Tibial nerve (tissue), 4 donors: ENCODE data around the gene GTF2H4. TPM values are rescaled to one million over a fixed set of nuclear protein-coding genes. Genes with fewer than 3 reads are reported as not detected.
"Not testable (repeated sequence)": the region's sequence is repeated elsewhere in the genome, so short reads cannot be mapped to it uniquely, and the experiment has no call there.

ENCODE experiments used
- DNase-seq, 2 donors: peaks; one replicate each; pipeline ENCODE4 v3.0.0-alpha.2; 2019; ENCODE audit warnings: low spot score in 2 of 2
- H3K27ac ChIP-seq, 4 donors: fragments of 200-600 bp; sonication (generic) in 3 of 4; one replicate each; pipeline ENCODE4 v1.5.1; 2017 to 2019; ENCODE audit warnings: mild to moderate bottlenecking in 1 of 4
- H3K27me3 ChIP-seq, 2 donors: fragments of 200-600 bp; sonication (generic) in 1 of 2; one replicate each; pipeline versions ENCODE4 v1.5.1 to v1.6.0; 2017 to 2019
- H3K36me3 ChIP-seq, 3 donors: fragments of 200-600 bp; sonication (generic); one replicate each; pipeline ENCODE4 v1.5.1; 2018 to 2019
- H3K4me1 ChIP-seq, 4 donors: fragments of 200-600 bp; sonication (generic) in 3 of 4; one replicate each; pipeline ENCODE4 v1.5.1; 2017 to 2019
- H3K4me3 ChIP-seq, 4 donors: fragments of 200-600 bp; sonication (generic) in 3 of 4; one replicate each; pipeline ENCODE4 v1.5.1; 2017 to 2019; ENCODE audit warnings: mild to moderate bottlenecking in 1 of 4, moderate library complexity in 1 of 4
- H3K9me3 ChIP-seq, 4 donors: fragments of 200-600 bp; sonication (generic) in 3 of 4; one replicate each; pipeline ENCODE4 v1.5.1; 2017 to 2019
- EP300 ChIP-seq, 2 donors: sonication (generic); formaldehyde crosslinking; IDR thresholded peaks; one replicate each; pipeline ENCODE4 v1.6.1; 2017; ENCODE audit warnings: antibody characterized with exemption in 2 of 2, mild to moderate bottlenecking in 1 of 2
- POLR2A ChIP-seq, 2 donors: fragments of 450-650 bp; IDR thresholded peaks; one replicate each; pipeline ENCODE4 v1.6.1; 2017; ENCODE audit warnings: antibody characterized with exemption in 2 of 2, mild to moderate bottlenecking in 2 of 2, moderate library complexity in 2 of 2
- WGBS, 2 donors: methylation state at CpG; one replicate each; pipeline ENCODE4 v1.1.5; 2018; 5-methylcytosine and 5-hydroxymethylcytosine counted together
- total RNA-seq, 4 donors: library from RNA; depleted of rRNA; stranded (reverse); fragments of >200 nt; gene quantifications; one replicate each; pipeline ENCODE4 v1.1.0, GENCODE V29; 2016
- TF ChIP-seq, protein P1 (sequence below), 5 experiments: fragments of 200-600 bp in 3 of 5; fragments of 450-650 bp in 2 of 5; sonication (generic) in 3 of 5; IDR thresholded peaks; one replicate each; pipeline ENCODE4 v1.5.1; 2016 to 2019; ENCODE audit warnings: antibody characterized with exemption in 5 of 5, mild to moderate bottlenecking in 3 of 5, moderate library complexity in 2 of 5

Gene GTF2H4
- total RNA-seq, 4 donors from 2014 or later: 2.2 to 25.2 (median 10.1) TPM

DNA sequence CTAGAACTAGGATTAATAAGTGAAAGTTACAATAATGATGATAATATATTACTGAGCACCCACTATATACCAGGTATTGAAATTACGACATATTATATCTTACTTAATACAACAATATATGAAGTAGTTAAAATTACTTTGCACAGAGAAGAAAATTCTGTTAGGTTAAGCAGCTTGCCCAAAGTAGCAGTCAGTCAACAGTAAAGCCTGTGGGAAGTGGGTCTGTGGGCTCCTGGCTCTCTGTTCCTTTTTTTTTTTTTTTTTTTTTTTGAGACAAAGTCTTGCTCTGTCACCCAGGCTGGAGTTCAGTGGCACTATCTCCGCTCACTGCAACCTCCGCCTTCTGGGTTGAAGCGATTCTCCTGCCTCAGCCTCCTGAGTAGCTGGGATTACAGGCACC, 4.8 kb upstream of the GTF2H4 start:
- Histone ChIP-seq H3K27ac (no peak overlapping the region), H3K9me3 (no peaks in the 10 kb centered on the region), H3K4me3 (no peak overlapping the region), H3K36me3 (peaks cover 0 to 20% (median 3%) of the 10 kb centered on the region in 3 donors), H3K4me1 (peaks cover 0 to 6% (median 0%) of the 10 kb centered on the region in 4 donors), H3K27me3 (no peaks in the 10 kb centered on the region)
- WGBS, 2 donors: 91 to 93% methylated on average over 4 of the region's 4 CpGs
- DNase-seq: no peak
- TF ChIP-seq, protein P1, sequence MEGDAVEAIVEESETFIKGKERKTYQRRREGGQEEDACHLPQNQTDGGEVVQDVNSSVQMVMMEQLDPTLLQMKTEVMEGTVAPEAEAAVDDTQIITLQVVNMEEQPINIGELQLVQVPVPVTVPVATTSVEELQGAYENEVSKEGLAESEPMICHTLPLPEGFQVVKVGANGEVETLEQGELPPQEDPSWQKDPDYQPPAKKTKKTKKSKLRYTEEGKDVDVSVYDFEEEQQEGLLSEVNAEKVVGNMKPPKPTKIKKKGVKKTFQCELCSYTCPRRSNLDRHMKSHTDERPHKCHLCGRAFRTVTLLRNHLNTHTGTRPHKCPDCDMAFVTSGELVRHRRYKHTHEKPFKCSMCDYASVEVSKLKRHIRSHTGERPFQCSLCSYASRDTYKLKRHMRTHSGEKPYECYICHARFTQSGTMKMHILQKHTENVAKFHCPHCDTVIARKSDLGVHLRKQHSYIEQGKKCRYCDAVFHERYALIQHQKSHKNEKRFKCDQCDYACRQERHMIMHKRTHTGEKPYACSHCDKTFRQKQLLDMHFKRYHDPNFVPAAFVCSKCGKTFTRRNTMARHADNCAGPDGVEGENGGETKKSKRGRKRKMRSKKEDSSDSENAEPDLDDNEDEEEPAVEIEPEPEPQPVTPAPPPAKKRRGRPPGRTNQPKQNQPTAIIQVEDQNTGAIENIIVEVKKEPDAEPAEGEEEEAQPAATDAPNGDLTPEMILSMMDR (IDR thresholded peaks at IDR 0.05): no peak
- no peak for TF ChIP-seq EP300 (IDR thresholded peaks at IDR 0.05)
- TF ChIP-seq POLR2A (IDR thresholded peaks at IDR 0.05): no peak

DNA sequence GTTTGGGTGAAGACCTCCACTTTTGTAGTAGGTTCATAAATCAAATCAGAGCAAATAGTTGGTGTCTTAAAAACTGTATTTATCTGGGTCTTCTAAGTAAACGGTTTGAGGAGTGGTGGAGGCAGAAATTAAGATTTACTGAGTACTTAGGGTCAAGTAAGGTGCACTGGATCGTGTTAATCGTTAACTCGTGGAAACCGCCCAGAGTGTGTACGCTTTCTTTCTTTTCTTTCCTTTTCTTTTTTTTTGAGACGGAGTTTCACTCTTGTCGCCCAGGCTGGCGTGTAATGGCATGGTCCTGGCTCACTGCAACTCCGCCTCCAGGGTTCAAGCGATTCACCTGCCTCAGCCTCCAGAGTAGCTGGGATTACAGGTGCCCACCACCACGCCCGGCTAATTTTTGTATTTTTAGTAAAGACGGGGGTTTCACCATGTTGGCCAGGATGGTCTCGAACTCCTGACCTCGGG, 683 bp upstream of the GTF2H4 start:
- 49 to 56% methylated on average over 16 of the region's 16 CpGs for WGBS, 2 donors
- peak overlapping the region in 2 of 4 donors; percentile 57 to 66 for H3K27ac ChIP-seq
- H3K27me3 ChIP-seq, H3K9me3 ChIP-seq, DNase-seq: not testable (repeated sequence)
- H3K4me3 ChIP-seq: peak overlapping the region; percentile 58 to 87 (median 67)
- H3K36me3 ChIP-seq: peaks cover 0 to 29% (median 0%) of the 10 kb centered on the region in 3 donors
- H3K4me1 ChIP-seq: peaks cover 0 to 22% (median 8%) of the 10 kb centered on the region in 4 donors

DNA sequence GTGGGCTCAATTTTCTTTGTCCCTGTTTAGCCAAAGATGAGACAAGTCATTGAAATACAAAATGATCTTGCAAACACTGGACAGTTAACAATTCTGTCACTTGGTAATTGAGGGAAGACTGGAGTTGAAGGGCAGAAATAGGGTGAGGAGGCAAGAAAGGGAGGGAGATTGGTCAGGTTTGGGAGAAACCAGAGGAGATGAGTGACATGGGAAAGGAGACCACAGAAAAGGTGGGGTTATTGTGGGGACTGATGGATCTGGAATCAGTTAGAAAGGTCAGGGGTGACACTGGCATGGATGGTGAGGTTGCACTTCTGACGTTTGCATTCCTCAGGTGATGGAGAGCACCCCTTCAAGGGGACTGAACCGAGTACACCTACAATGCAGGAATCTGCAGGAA, 693 bp downstream of the GTF2H4 start:
- Histone ChIP-seq H3K27me3 (no peaks in the 10 kb centered on the region), H3K4me1 (peaks cover 0 to 32% (median 8%) of the 10 kb centered on the region in 4 donors), H3K27ac (peak overlapping the region in 3 of 4 donors; percentile 38 to 73 (median 66)), H3K4me3 (peak overlapping the region; percentile 58 to 87 (median 67)), H3K36me3 (peaks cover 0 to 37% (median 0%) of the 10 kb centered on the region in 3 donors), H3K9me3 (no peaks in the 10 kb centered on the region)
- TF ChIP-seq POLR2A (IDR thresholded peaks at IDR 0.05) (no peak), EP300 (IDR thresholded peaks at IDR 0.05) (no peak)
- TF ChIP-seq, protein P1 (IDR thresholded peaks at IDR 0.05): no peak
- DNase-seq: no peak
- 21 to 33% methylated on average over 2 of the region's 2 CpGs for WGBS, 2 donors

DNA sequence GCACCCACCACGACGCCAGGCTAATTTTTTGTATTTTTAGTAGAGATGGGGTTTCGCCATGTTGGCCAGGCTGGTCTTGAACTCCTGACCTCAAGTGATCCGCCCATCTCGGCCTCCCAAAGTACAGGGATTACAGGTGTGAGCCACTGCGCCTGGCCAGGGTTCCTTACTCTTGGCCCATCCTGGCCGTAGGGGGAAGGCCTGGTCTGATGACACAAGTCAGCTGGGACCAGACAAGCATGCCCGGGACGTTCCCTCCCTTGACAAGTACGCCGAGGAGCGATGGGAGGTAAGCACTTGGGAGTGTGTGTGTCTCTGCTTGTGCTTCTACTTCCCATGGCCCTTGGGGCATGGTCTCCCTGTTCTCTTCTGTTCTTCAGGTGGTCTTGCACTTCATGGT, 2.5 kb downstream of the GTF2H4 start:
- H3K4me3 ChIP-seq, DNase-seq, H3K27me3 ChIP-seq, H3K27ac ChIP-seq, H3K9me3 ChIP-seq: not testable (repeated sequence)
- peaks cover 0 to 37% (median 0%) of the 10 kb centered on the region in 3 donors for H3K36me3 ChIP-seq
- 85 to 94% methylated on average over 12 of the region's 12 CpGs for WGBS, 2 donors
- H3K4me1 ChIP-seq: peaks cover 0 to 45% (median 17%) of the 10 kb centered on the region in 4 donors

DNA sequence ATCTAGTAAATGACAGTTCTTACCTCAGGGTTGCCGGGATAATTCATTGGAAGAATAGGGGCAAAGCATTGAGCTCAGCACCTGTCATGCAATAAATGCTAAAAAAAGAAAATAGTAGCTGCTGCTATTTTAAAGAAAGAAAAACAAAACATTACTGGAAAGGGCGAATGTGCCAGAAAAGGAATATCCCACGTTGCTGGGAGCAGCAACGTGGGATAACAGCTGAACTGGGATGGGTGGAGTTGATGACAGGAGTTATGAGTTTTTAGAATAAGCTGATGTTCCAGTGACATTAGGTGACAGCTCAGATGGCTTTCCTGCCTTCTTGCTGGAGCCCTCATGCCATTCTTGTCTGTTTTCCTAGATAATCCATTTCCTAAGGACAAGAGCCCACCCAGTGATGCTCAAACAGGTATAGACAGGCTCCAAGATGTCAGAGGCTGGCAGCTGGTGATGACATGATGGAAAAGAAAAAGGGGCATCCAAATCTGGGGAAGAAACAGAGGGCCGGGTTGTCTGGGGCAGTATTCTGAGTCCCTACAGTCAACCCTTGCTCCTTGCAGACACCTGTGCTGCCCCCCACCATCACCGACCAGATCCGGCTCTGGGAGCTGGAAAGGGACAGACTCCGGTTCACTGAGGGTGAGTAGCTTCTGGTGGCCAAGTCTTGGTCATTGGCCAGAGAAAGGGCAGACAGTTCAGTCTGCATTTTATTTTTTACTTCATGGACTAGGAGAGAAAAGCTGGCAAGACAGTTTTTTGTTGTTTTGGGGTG, 4.9 kb downstream of the GTF2H4 start:
- no peaks in the 10 kb centered on the region for H3K27me3 ChIP-seq
- TF ChIP-seq EP300 (IDR thresholded peaks at IDR 0.05): no peak
- TF ChIP-seq POLR2A (IDR thresholded peaks at IDR 0.05): no peak
- TF ChIP-seq, protein P1 (IDR thresholded peaks at IDR 0.05): no peak
- peak overlapping the region in 3 of 4 donors; percentile 92 to 97 (median 93) for H3K27ac ChIP-seq
- peaks cover 0 to 50% (median 20%) of the 10 kb centered on the region in 4 donors for H3K4me1 ChIP-seq
- DNase-seq: no peak
- no peaks in the 10 kb centered on the region for H3K9me3 ChIP-seq
- no peak overlapping the region for H3K4me3 ChIP-seq
- 67 to 75% methylated on average over 8 of the region's 8 CpGs for WGBS, 2 donors
- peaks cover 0 to 52% (median 7%) of the 10 kb centered on the region in 3 donors for H3K36me3 ChIP-seq

DNA sequence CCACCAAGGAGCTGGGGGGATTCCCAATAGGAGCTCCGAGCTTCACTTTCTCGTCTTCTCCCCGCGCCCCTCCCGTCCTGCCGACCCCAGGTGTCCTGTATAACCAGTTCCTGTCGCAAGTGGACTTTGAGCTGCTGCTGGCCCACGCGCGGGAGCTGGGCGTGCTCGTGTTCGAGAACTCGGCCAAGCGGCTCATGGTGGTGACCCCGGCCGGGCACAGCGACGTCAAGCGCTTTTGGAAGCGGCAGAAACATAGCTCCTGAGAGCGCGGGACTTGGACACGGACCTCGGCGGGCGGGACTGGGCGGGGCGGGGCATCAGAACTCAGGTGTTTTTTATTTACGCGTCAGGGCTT, 5.7 kb downstream of the GTF2H4 start:
- no peaks in the 10 kb centered on the region for H3K9me3 ChIP-seq
- DNase-seq: peak in 1 of 2 donors; percentile 17
- peak overlapping the region; percentile 81 to 97 (median 92) for H3K27ac ChIP-seq
- H3K4me3 ChIP-seq: peak overlapping the region; percentile 39 to 75 (median 57)
- peaks cover 0 to 60% (median 7%) of the 10 kb centered on the region in 3 donors for H3K36me3 ChIP-seq
- 5 to 13% methylated on average over 3 to 31 of the region's 31 CpGs for WGBS, 2 donors
- H3K27me3 ChIP-seq: no peaks in the 10 kb centered on the region
- TF ChIP-seq, protein P1 (IDR thresholded peaks at IDR 0.05): no peak
- TF ChIP-seq POLR2A (IDR thresholded peaks at IDR 0.05) (no peak), EP300 (IDR thresholded peaks at IDR 0.05) (no peak)
- H3K4me1 ChIP-seq: peaks cover 0 to 47% (median 18%) of the 10 kb centered on the region in 4 donors
